SK-N-MC (cell line): ENCODE results near the gene SFRP4.

Experiments used
- EZH2 ChIP-seq: fragments of 200-600 bp; sonication (generic); IDR thresholded peaks from one replicate; pipeline ENCODE4 v1.6.1; 2017; ENCODE audit warnings: antibody characterized with exemption
- POLR2AphosphoS5 ChIP-seq: IDR thresholded peaks from 2 replicates; pipeline ENCODE4 v1.6.1; 2012; ENCODE audit warnings: mild to moderate bottlenecking, low read depth, low read length, borderline replicate concordance

DNA sequence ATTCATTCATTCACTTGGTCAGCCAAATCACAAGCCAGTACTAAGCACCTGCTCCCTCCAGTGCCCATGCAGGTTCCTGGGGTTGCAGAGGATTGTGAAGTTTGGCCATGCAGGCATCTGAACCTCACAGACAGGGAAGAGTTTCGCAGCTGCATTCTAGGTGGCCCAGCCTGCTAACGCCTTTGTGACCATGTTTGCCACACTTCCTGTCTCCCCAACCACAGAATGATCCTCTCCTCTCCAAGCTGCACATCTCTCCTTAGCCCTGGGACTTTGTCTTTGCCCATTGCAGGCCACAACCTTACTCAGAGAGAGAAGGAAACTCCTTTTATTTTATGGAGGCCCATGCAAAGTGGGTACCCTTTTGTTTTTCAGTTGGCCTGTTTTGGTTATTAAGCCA, 35.6 kb upstream of the SFRP4 start:
- TF ChIP-seq POLR2AphosphoS5 (no peak), EZH2 (no peak)
